Thyroid gland (tissue), 4 donors: ENCODE data around the gene GGA3. TPM values are rescaled to one million over a fixed set of nuclear protein-coding genes. Genes with fewer than 3 reads are reported as not detected.

Experiments
- DNase-seq, 2 donors: peaks; one replicate each; pipeline ENCODE4 v3.0.0-alpha.2; 2019
- H3K27ac ChIP-seq, 3 donors: fragments of 200-600 bp; sonication (generic); 1 replicate in 2 of 3; 2 replicates in 1 of 3; pipeline ENCODE4 v1.5.1; 2016 to 2019; ENCODE audit warnings: mild to moderate bottlenecking in 1 of 3, moderate library complexity in 1 of 3
- H3K27me3 ChIP-seq: fragments of 200-600 bp; sonication (generic); one replicate; pipeline ENCODE4 v1.5.1; 2019
- H3K36me3 ChIP-seq, 2 donors: fragments of 200-600 bp; sonication (generic); one replicate each; pipeline ENCODE4 v1.5.1; 2016 to 2019
- H3K4me1 ChIP-seq, 2 donors: fragments of 200-600 bp; sonication (generic); one replicate each; pipeline ENCODE4 v1.5.1; 2017 to 2019
- H3K4me3 ChIP-seq, 3 donors: fragments of 200-600 bp; sonication (generic); replicated peaks in 1 of 3; 1 replicate in 2 of 3; 2 replicates in 1 of 3; pipeline ENCODE4 v1.5.1; 2016; ENCODE audit warnings: mild to moderate bottlenecking in 1 of 3
- H3K9me3 ChIP-seq: fragments of 200-600 bp; sonication (generic); one replicate; pipeline ENCODE4 v1.5.1; 2017
- POLR2A ChIP-seq, 2 donors: fragments of 450-650 bp; IDR thresholded peaks; one replicate each; pipeline ENCODE4 v1.6.1; 2017; ENCODE audit warnings: antibody characterized with exemption in 2 of 2, mild to moderate bottlenecking in 2 of 2, moderate library complexity in 1 of 2
- WGBS, 2 donors: methylation state at CpG; one replicate each; pipeline ENCODE4 v1.1.5; 2017; 5-methylcytosine and 5-hydroxymethylcytosine counted together
- intact Hi-C: fragments of 100-400 bp; cut with DNase I; formaldehyde crosslinking; loops from one replicate; pipeline ENCODE4 v1.15.1; 2023
- total RNA-seq, 4 donors: library from RNA; depleted of rRNA; stranded (reverse); fragments of >200 nt; gene quantifications; one replicate each; pipeline ENCODE4 v1.2.3, GENCODE V29; 2016
- TF ChIP-seq, protein P1 (sequence below), 6 experiments: fragments of 200-600 bp in 3 of 6; fragments of 450-650 bp in 3 of 6; sonication (generic) in 3 of 6; IDR thresholded peaks; one replicate each; pipeline ENCODE4 v1.5.1; 2016 to 2019; ENCODE audit warnings: antibody characterized with exemption in 6 of 6, mild to moderate bottlenecking in 2 of 6, inconsistent platforms in 1 of 6, moderate library complexity in 1 of 6

The GGA3 gene
- total RNA-seq, 4 donors from 2014 or later: 22.5 to 38.4 (median 24.1) TPM

DNA sequence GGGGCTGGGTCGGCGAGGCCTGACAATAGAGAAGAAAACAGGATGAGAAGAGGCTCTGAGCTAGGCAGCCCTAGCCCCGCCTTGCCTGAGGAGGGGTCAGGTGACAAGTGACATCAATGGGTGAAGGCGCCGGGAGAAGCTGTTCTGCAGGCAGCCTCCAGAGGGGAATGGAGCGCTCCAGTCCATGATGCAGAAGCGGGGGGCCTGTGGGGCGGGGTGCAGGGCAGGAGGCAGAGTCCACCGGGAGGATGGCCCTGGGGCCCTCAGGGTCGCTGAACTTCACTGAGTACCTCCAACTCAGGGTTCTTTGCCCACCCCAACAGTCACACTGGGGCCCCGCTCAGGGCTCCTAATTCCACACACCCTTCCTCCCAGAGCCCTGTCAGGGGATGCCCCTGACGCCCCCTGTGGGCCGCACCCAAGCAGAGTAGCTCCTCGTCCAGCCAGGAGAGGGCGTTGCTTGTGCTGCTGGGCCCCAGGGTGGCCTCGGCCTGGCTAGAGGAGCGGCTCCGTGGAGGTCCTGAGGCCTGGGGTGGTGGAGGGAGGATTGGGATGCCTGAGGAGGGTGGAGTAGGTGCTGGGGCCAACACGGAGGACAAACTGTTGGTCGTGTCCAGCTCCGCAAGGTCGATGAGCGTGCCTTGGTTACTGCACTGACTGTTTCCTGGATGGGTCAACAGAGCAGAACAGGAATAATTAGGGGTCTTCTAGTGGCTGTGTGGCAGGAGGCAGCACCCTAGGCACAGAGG lies 20.8 kb downstream of the GGA3 start:
- Histone ChIP-seq H3K36me3 (peaks cover 87 to 89% of the 10 kb centered on the region in 2 donors), H3K27ac (no peak overlapping the region), H3K4me1 (no peaks in the 10 kb centered on the region), H3K9me3 (no peaks in the 10 kb centered on the region), H3K27me3 (no peaks in the 10 kb centered on the region), H3K4me3 (no peak overlapping the region)
- 75 to 78% methylated on average over 22 of the region's 23 CpGs for WGBS, 2 donors
- DNase-seq: no peak
- TF ChIP-seq, protein P1, sequence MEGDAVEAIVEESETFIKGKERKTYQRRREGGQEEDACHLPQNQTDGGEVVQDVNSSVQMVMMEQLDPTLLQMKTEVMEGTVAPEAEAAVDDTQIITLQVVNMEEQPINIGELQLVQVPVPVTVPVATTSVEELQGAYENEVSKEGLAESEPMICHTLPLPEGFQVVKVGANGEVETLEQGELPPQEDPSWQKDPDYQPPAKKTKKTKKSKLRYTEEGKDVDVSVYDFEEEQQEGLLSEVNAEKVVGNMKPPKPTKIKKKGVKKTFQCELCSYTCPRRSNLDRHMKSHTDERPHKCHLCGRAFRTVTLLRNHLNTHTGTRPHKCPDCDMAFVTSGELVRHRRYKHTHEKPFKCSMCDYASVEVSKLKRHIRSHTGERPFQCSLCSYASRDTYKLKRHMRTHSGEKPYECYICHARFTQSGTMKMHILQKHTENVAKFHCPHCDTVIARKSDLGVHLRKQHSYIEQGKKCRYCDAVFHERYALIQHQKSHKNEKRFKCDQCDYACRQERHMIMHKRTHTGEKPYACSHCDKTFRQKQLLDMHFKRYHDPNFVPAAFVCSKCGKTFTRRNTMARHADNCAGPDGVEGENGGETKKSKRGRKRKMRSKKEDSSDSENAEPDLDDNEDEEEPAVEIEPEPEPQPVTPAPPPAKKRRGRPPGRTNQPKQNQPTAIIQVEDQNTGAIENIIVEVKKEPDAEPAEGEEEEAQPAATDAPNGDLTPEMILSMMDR (IDR thresholded peaks at IDR 0.05): peak in 1 of 6 experiments; percentile 26
- TF ChIP-seq POLR2A (IDR thresholded peaks at IDR 0.05): no peak
- intact Hi-C loops: no loop called here

DNA sequence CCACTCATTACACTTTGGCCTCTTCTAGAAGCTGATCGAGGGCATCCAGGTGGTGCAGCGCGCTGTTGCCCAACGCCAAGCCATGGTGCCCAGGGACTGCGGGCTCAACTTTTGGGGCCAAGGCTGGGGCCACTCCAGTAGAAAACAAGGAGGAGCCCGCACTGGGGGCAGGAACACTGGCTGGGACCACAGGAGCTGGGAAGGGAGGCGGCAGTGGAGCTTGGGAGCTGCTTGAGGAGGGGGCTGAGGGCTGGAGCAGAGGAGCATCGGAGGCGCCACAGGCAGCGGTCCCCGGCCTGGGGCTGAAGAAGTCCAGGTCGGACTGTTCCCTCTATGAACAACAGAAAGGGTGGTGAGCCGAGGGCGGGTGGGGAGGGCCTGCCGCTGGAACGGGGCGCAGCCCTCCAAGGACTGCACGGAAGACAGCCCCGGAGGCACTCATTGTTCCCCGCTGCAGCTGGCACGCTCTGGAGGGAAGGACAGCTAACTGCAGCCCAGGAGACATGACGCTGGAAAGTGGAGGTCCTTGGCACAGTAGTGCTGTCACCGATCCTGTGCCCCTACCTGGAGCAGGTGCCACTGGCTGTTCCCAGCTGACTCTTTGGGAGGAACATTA lies 21.5 kb downstream of the GGA3 start:
- 90 to 95% methylated on average over 19 to 22 of the region's 23 CpGs for WGBS, 2 donors
- Histone ChIP-seq H3K9me3 (no peaks in the 10 kb centered on the region), H3K27me3 (no peaks in the 10 kb centered on the region), H3K27ac (no peak overlapping the region), H3K4me3 (no peak overlapping the region), H3K4me1 (no peaks in the 10 kb centered on the region), H3K36me3 (peaks cover 87 to 90% of the 10 kb centered on the region in 2 donors)
- DNase-seq: no peak
- intact Hi-C loops: no loop called here
- no peak for TF ChIP-seq POLR2A (IDR thresholded peaks at IDR 0.05)
- TF ChIP-seq, protein P1 (IDR thresholded peaks at IDR 0.05): no peak

DNA sequence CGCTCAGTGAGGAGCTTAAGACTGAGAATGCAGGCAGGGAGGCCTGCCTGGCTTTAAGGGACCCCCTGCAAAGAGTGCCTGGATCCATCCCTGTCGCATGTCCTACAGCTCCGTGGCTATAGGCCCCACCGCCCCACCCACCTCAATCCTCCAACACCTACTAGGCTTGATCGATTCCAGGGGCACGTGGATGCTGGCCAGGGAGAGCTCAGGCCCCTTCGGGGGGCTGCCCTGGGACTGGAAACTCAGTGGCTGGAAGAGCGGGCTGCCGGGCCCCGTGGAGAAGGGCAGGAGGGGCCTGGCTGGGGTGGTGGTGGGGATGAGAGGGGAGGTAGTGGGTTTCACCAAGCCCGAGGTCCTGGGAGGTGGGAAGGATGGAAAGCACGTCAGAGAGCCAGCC lies 22.2 kb downstream of the GGA3 start:
- H3K4me1 ChIP-seq: no peaks in the 10 kb centered on the region
- H3K9me3 ChIP-seq: no peaks in the 10 kb centered on the region
- DNase-seq: no peak
- no peak overlapping the region for H3K27ac ChIP-seq
- no peaks in the 10 kb centered on the region for H3K27me3 ChIP-seq
- no peak overlapping the region for H3K4me3 ChIP-seq
- WGBS, 2 donors: 89% methylated on average over 10 to 12 of the region's 12 CpGs
- H3K36me3 ChIP-seq: peaks cover 89 to 90% of the 10 kb centered on the region in 2 donors
- TF ChIP-seq, protein P1 (IDR thresholded peaks at IDR 0.05): no peak
- no peak for TF ChIP-seq POLR2A (IDR thresholded peaks at IDR 0.05)
- intact Hi-C loops: no loop called here

DNA sequence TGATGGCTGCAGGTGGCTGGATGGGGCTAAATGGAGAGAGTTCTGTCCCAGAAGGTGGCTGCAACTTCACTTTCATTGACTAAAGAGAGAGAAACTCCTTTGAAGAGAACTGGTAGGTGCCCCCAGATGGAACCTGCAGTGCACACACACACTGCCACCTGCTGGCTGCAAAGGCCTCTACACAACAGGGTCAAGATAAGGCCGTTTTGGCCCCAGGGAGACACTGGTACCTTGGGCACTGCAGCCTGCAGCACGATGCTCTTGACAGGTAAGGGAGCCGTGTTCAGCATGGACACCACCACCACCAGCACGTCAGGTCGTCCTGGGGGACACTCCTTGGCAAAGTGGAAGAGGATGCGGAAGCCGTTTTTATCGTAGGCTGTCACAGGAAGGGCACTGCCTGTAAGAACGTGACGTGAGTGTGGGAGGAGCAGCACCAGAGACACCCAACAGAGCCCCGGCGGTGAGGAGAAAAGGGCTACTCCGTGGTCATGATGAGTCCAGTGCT lies 22.7 kb downstream of the GGA3 start:
- 50 to 60% methylated on average over 12 to 13 of the region's 13 CpGs for WGBS, 2 donors
- no peaks in the 10 kb centered on the region for H3K4me1 ChIP-seq
- intact Hi-C loops: no loop called here
- DNase-seq: peak; percentile 51 to 57
- H3K36me3 ChIP-seq: peaks cover 85 to 87% of the 10 kb centered on the region in 2 donors
- H3K4me3 ChIP-seq: no peak overlapping the region
- no peaks in the 10 kb centered on the region for H3K9me3 ChIP-seq
- TF ChIP-seq, protein P1 (IDR thresholded peaks at IDR 0.05): peak; percentile 45 to 80 (median 62)
- TF ChIP-seq POLR2A (IDR thresholded peaks at IDR 0.05): no peak
- no peaks in the 10 kb centered on the region for H3K27me3 ChIP-seq
- H3K27ac ChIP-seq: no peak overlapping the region
